NCI-H748 (cell line): ENCODE data around the gene EEF1A2.

Source experiments
- DNase-seq: peaks from one replicate; lab custom pipeline; 2025; ENCODE audit not compliant: unreplicated experiment; lab: John Stamatoyannopoulos, UW

Gene EEF1A2

GRCh38 chr20:63455568-63455859, 43.4 kb downstream of the EEF1A2 start:
- no peak for DNase-seq

- peak; percentile 91 for DNase-seq
These were observed 43.9 kb downstream of the EEF1A2 start for GRCh38 chr20:63454731-63455567.

GRCh38 chr20:63452821-63453523, 45.9 kb downstream of the EEF1A2 start:
- DNase-seq = no peak

GRCh38 chr20:63452341-63452740, 46.5 kb downstream of the EEF1A2 start:
- DNase-seq = no peak

GRCh38 chr20:63451821-63452220, 47.1 kb downstream of the EEF1A2 start:
- no peak for DNase-seq

- no peak for DNase-seq
These were observed 48.8 kb downstream of the EEF1A2 start for GRCh38 chr20:63449796-63450730.

GRCh38 chr20:63449025-63449424, 49.9 kb downstream of the EEF1A2 start:
- no peak for DNase-seq

- peak; percentile 24 for DNase-seq
These were observed 50.9 kb downstream of the EEF1A2 start for GRCh38 chr20:63448031-63448430.

GRCh38 chr20:63447320-63447719, 51.6 kb downstream of the EEF1A2 start:
- no peak for DNase-seq

- DNase-seq = no peak
These were observed 52.5 kb downstream of the EEF1A2 start for GRCh38 chr20:63446216-63447024.

- DNase-seq = no peak
These were observed 53.7 kb downstream of the EEF1A2 start for GRCh38 chr20:63445075-63445734.

- no peak for DNase-seq
These were observed 54.3 kb downstream of the EEF1A2 start for GRCh38 chr20:63444548-63444947.

- no peak for DNase-seq
These were observed 55.1 kb downstream of the EEF1A2 start for GRCh38 chr20:63443606-63444395.

- peak; percentile 50 for DNase-seq
These were observed 56.8 kb downstream of the EEF1A2 start for GRCh38 chr20:63442100-63442493.

GRCh38 chr20:63441136-63442099, 57.5 kb downstream of the EEF1A2 start:
- DNase-seq = no peak

- DNase-seq = no peak
These were observed 58.4 kb downstream of the EEF1A2 start for GRCh38 chr20:63440366-63440955.

- DNase-seq = no peak
These were observed 59.0 kb downstream of the EEF1A2 start for GRCh38 chr20:63439866-63440265.

- no peak for DNase-seq
These were observed 60.8 kb downstream of the EEF1A2 start for GRCh38 chr20:63438121-63438520.
